NCI-H748 (cell line): Measurements from ENCODE around the gene PRR11.
"Not testable (repeated sequence)": the region's sequence is repeated elsewhere in the genome, so short reads cannot be mapped to it uniquely, and the experiment has no call there.

Experiments used
- DNase-seq: peaks from one replicate; lab custom pipeline; 2025; ENCODE audit not compliant: unreplicated experiment; lab: John Stamatoyannopoulos, UW

Gene PRR11

GRCh38 chr17:59219370-59219769 lies 63.8 kb downstream of the PRR11 start:
- DNase-seq: no peak

DNA sequence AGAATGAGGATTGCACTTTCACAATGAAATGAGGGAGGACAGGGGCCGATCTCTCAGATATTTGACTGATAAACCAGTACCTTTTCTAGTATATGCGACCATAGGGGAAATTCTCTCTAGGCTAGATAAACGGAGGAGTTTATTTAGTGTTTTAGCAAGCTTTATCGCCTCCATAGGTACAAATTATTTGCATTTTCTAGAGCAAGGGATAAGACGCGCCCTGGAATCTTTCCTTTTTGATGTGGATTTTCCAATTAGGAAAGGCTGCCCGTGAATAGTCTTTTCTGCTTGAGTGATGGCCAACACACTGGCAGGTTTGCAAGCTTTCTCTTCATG lies 64.4 kb downstream of the PRR11 start:
- no peak for DNase-seq

GRCh38 chr17:59220328-59221158 lies 65.0 kb downstream of the PRR11 start, which contains the start of gene GDPD1:
TSS of gene GDPD1 (plus strand) at chr17:59220511. CDS start at chr17:59220610, 99 bp downstream.
- DNase-seq: peak; percentile 97

DNA sequence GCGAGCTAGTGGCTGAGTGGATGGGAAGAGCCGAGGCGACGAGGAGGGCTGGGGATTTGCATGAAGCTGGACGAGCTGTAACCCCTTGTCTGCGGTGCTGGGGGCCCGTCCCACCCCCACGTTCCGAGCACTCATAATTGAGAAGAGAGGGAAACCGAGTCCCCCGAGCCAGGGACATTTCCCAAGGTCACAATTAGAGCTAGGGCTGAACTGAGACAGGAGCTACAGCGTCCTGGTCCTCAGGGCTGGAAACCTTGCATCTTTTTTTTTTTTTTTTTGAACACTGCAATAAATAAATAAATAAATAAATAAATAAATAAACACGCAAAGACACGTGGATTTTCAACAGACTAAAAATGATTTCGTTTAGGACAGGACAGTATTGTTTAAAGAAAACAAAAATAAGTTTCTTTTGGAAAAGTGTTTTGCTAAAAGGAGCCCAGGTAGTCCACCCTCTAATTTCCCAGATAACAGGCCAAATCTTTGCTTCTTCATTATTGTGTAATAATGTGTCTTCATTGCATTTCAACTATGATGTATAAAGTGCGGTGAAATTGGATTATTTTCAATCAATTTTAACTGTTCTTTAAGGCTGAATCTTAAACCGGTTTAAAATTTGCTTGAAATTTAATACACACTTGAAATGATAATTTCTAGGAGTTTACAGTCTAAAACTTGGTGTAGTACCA lies 65.8 kb downstream of the PRR11 start:
- DNase-seq: no peak

- no peak for DNase-seq
These were observed 68.3 kb downstream of the PRR11 start for GRCh38 chr17:59223813-59224212.

DNA sequence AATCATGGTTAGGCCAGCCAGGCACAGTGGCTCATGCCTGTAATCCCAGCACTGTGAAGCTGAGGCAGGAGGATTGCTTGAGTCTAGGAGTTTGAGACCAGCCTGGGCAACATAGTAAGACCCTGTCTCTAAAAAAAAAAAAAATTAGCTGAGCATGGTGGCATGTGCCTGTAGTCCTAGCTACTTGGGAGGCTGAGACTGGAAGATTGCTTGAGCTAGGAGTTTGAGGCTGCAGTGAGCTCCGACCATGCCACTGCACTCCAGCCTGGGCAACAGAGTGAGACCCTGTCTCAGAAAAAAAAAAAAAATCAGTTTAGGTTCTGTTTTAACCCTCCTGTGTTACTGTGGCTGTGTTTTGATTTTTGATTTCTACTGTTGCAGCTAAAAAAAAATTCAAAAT lies 73.0 kb downstream of the PRR11 start:
- DNase-seq: not testable (repeated sequence)

DNA sequence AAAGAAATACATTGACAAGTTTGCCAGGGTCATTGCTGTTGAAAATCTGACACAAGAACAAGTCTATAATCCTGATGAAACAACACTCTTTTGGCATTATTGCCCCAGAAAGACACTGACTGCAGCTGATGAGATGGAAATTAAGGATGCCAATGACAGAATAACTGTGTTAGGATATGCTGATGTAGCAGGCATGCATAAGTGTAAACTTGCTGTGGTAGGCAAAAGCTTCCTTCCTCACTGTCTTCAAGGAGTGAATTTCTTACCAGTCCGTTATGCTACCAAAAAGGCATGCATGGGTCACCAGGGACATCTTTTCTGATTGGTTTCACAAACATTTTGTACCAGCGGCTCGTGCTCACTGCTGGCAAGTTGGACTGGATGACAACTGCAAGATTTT lies 75.2 kb downstream of the PRR11 start:
- no peak for DNase-seq

DNA sequence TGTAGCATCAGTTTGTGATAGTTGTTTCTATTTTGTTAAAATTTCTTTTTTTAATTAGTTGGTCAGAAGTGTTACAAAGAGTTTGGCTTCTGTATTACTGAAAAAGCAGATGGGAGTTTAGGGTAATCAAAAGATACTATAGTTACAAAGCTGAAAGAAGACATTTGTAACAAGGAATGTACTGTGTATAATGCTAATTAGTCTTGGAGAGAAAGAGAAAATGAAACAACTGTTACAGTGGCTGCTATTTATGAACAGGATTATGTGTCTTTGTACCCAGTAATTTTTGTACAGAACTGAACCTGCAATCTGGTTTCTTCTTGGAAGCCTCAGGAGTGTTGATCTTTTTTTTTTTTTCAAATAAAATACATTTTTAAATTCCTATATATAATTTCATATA lies 79.1 kb downstream of the PRR11 start:
- DNase-seq: no peak

- no peak for DNase-seq
These were observed 83.4 kb downstream of the PRR11 start for GRCh38 chr17:59238906-59239305.

DNA sequence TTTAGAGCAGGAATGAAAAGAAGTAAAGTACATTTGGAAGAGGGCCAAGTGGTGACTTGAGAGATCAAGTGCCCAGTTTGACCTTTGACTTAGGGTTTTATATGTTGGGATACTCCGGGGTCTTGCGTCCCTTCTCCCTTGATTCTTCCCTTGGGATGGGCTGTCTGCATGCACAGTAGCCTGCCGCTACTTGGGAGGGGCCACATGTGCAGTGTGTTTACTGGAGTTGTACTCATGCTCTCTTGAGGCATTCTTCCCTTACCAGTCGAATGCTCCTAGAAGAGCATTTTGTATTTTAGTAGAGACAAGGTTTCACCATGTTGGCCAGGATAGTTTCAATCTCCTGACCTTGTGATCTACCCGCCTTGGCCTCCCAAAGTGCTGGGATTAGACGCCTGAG lies 88.5 kb downstream of the PRR11 start:
- DNase-seq: no peak
